ENCODE data around the gene EXOC4. TPM values are rescaled to one million over a fixed set of nuclear protein-coding genes. Genes with fewer than 3 reads are reported as not detected.

Gene EXOC4
- total RNA-seq, 1 donor from 2014 or later = 84.0 TPM

DNA sequence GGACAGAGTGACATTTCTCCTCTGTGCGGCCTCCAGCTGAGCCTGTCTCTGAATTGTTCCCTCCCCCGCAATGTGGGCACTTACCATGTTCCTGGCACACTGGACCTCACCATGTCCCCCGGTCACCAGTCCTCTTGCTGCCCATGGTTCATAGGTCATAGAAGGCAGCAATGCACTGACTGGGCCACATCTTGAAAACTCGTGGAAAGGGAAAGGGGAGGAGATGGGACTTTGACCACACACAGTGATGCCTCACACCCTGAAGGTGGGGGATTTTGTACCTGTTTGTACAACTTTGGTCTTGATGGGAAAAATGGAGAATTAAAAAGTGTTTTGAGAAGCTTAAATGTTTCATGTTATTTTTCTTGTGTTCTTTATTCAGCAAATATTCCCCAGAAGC, 812.5 kb downstream of the EXOC4 start:
- no peaks in the 10 kb centered on the region for H3K27me3 ChIP-seq (ENCODE audit: control insufficient read depth, insufficient read depth, low read length)
- H3K36me3 ChIP-seq (ENCODE audit: control insufficient read depth, insufficient read depth, low read length) = no peaks in the 10 kb centered on the region
- FAIRE-seq = no peak
- H3K4me3 ChIP-seq (ENCODE audit: low read depth, low read length) = no peak overlapping the region
- DNase-seq (ENCODE audit: low read depth) = no peak
- TF ChIP-seq, protein P1, sequence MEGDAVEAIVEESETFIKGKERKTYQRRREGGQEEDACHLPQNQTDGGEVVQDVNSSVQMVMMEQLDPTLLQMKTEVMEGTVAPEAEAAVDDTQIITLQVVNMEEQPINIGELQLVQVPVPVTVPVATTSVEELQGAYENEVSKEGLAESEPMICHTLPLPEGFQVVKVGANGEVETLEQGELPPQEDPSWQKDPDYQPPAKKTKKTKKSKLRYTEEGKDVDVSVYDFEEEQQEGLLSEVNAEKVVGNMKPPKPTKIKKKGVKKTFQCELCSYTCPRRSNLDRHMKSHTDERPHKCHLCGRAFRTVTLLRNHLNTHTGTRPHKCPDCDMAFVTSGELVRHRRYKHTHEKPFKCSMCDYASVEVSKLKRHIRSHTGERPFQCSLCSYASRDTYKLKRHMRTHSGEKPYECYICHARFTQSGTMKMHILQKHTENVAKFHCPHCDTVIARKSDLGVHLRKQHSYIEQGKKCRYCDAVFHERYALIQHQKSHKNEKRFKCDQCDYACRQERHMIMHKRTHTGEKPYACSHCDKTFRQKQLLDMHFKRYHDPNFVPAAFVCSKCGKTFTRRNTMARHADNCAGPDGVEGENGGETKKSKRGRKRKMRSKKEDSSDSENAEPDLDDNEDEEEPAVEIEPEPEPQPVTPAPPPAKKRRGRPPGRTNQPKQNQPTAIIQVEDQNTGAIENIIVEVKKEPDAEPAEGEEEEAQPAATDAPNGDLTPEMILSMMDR (IDR thresholded peaks at IDR 0.05; ENCODE audit: insufficient read depth, low read length, severe bottlenecking) = no peak

DNA sequence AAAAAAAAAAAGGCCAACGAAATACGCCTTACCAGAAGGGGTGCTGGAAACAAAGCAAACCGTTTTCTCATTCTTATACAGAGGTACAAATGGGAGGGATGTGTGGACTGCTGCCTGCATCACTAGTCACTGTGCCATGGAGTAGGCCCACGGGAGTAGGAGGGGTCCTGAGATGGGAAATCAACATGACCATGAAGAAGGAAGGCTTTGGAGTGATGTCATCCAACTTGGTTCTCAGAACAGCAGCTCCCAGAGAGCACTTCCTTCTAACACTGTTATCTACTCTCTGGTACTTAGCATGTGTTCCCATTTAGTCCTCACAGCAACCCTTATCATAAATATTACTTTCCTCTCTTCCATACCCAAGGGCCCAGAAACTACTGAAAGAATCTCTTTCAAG, 814.3 kb downstream of the EXOC4 start:
- Histone ChIP-seq H3K27me3 (ENCODE audit: control insufficient read depth, insufficient read depth, low read length) (no peaks in the 10 kb centered on the region), H3K36me3 (ENCODE audit: control insufficient read depth, insufficient read depth, low read length) (no peaks in the 10 kb centered on the region), H3K4me3 (ENCODE audit: low read depth, low read length) (no peak overlapping the region)
- TF ChIP-seq, protein P1 (IDR thresholded peaks at IDR 0.05; ENCODE audit: insufficient read depth, low read length, severe bottlenecking) = no peak
- no peak for FAIRE-seq
- no peak for DNase-seq (ENCODE audit: low read depth)

DNA sequence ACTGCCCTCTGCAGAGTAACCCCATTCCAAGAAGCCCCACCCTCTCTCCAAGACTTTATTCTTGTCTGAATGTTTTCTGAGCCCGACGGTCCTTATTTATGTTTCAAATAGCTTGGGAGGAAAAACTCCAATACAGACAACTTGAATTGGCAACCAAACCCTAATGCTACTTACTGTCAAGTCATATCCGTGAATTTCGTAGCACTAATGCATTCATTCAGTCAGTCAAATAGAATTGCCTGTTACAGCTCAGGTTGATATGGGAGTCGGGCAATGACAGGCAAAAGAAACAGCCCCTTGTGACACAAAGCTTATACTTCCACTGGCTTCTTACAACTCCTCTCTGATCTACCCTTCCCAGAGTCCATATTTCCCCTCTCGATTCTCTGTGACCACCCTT, 815.8 kb downstream of the EXOC4 start:
- DNase-seq (ENCODE audit: low read depth) (no peak), FAIRE-seq (peak; percentile 32)
- no peaks in the 10 kb centered on the region for H3K27me3 ChIP-seq (ENCODE audit: control insufficient read depth, insufficient read depth, low read length)
- H3K4me3 ChIP-seq (ENCODE audit: low read depth, low read length) = no peak overlapping the region
- H3K36me3 ChIP-seq (ENCODE audit: control insufficient read depth, insufficient read depth, low read length) = no peaks in the 10 kb centered on the region
- TF ChIP-seq, protein P1 (IDR thresholded peaks at IDR 0.05; ENCODE audit: insufficient read depth, low read length, severe bottlenecking) = no peak

DNA sequence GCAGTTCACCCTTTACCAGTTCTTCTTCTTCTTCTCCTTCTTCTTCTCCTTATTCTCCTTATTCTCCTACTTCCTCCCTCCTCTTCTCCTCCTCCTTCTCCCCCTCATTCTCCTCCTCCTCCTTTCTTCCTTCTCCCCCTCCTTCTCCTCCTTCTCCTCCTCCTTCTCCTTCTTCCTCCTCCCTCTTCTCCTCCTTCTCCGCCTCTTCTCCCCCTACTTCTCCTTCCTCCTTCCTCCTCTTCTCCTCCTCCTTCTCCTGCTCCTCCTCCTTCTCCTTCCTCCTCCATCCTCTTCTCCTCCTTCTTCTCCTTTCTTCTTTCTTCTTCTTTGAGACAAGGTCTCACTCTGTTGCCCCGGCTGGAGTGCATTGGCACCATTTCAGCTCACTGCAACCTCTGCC, 816.3 kb downstream of the EXOC4 start:
- DNase-seq (ENCODE audit: low read depth) = no peak
- no peaks in the 10 kb centered on the region for H3K27me3 ChIP-seq (ENCODE audit: control insufficient read depth, insufficient read depth, low read length)
- FAIRE-seq = no peak
- H3K36me3 ChIP-seq (ENCODE audit: control insufficient read depth, insufficient read depth, low read length) = no peaks in the 10 kb centered on the region
- TF ChIP-seq, protein P1 (IDR thresholded peaks at IDR 0.05; ENCODE audit: insufficient read depth, low read length, severe bottlenecking) = no peak
- no peak overlapping the region for H3K4me3 ChIP-seq (ENCODE audit: low read depth, low read length)

DNA sequence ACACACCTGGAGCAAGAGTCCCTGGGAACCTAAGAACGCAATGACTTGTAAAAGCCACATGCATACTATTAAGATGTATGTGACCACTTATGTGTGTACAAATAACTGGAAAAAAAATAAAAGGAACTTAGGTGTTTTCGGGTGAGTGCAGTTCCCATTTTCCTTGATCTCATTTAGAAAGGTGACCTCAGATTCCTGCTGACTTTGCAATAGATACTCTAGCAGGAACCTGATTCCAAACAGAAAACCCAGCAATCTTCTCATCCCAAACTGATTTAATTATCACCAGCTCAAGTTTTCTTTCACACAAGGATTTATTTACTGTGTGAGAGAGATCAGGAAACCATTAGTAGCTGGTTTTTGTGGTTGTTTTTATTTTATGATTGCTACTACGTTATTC, 817.8 kb downstream of the EXOC4 start:
- DNase-seq (ENCODE audit: low read depth) = no peak
- no peaks in the 10 kb centered on the region for H3K27me3 ChIP-seq (ENCODE audit: control insufficient read depth, insufficient read depth, low read length)
- no peak overlapping the region for H3K4me3 ChIP-seq (ENCODE audit: low read depth, low read length)
- TF ChIP-seq, protein P1 (IDR thresholded peaks at IDR 0.05; ENCODE audit: insufficient read depth, low read length, severe bottlenecking) = no peak
- H3K36me3 ChIP-seq (ENCODE audit: control insufficient read depth, insufficient read depth, low read length) = no peaks in the 10 kb centered on the region
- FAIRE-seq = no peak
